Inflammatory macrophage (primary cell): ENCODE data around the gene WIZ.
"Not testable (repeated sequence)": the region's sequence is repeated elsewhere in the genome, so short reads cannot be mapped to it uniquely, and the experiment has no call there.

ENCODE experiments used
- DNase-seq, 2 donors: peaks; one replicate each; pipeline ENCODE4 v3.0.0-alpha.2; 2020 to 2022
- total RNA-seq, 18 experiments: gene quantifications; one replicate each; lab custom pipeline; 2026; ENCODE audit warnings: mixed read lengths in 6 of 18, inconsistent platforms in 2 of 18; lab: John Stamatoyannopoulos, UW

The WIZ gene
- 7.6 to 27.7 (median 16.3) reads per million in 18 experiments for total RNA-seq

GRCh38 chr19:15449620-15450527 lies at the start of gene WIZ:
TSS of gene WIZ (minus strand) at chr19:15449956. CDS start at chr19:15448307, 1,649 bp downstream.
- DNase-seq: peak; percentile 70 to 79

GRCh38 chr19:15498910-15499309 lies 49.2 kb upstream of the WIZ start:
- DNase-seq: no peak

- no peak for DNase-seq
Measured at GRCh38 chr19:15498156-15498858, 48.6 kb upstream of the WIZ start.

GRCh38 chr19:15495151-15495550 lies 45.4 kb upstream of the WIZ start:
- DNase-seq: no peak

GRCh38 chr19:15488489-15489226 lies 38.9 kb upstream of the WIZ start:
- DNase-seq: no peak

GRCh38 chr19:15487038-15487437 lies 37.3 kb upstream of the WIZ start:
- no peak for DNase-seq

GRCh38 chr19:15485768-15486167 lies 36.0 kb upstream of the WIZ start:
- DNase-seq: not testable (repeated sequence)

- DNase-seq: not testable (repeated sequence)
Measured at GRCh38 chr19:15480996-15481395, 31.2 kb upstream of the WIZ start.

- DNase-seq: peak; percentile 72 to 74
Measured at GRCh38 chr19:15479391-15480345, 29.9 kb upstream of the WIZ start, which contains the start of gene PGLYRP2. TSS of gene PGLYRP2 (minus strand) at chr19:15479501. CDS start at chr19:15479371, 130 bp downstream.

GRCh38 chr19:15476325-15476724 lies 26.6 kb upstream of the WIZ start:
- no peak for DNase-seq

GRCh38 chr19:15475611-15476010 lies 25.9 kb upstream of the WIZ start:
- no peak for DNase-seq

GRCh38 chr19:15475169-15475568 lies 25.4 kb upstream of the WIZ start:
- no peak for DNase-seq

GRCh38 chr19:15473821-15474220 lies 24.1 kb upstream of the WIZ start:
- DNase-seq: not testable (repeated sequence)

- no peak for DNase-seq
Measured at GRCh38 chr19:15471639-15472101, 21.9 kb upstream of the WIZ start.

GRCh38 chr19:15469513-15470297 lies 19.9 kb upstream of the WIZ start:
- peak; percentile 21 to 47 for DNase-seq

- DNase-seq: no peak
Measured at GRCh38 chr19:15468675-15469512, 19.1 kb upstream of the WIZ start.

GRCh38 chr19:15467734-15468214 lies 18.0 kb upstream of the WIZ start:
- no peak for DNase-seq

GRCh38 chr19:15466851-15467733 lies 17.3 kb upstream of the WIZ start:
- peak in 1 of 2 donors; percentile 16 for DNase-seq
